SU-DHL-6 (cell line): ENCODE measurements around the gene RASD1.

Source experiments
- CTCF ChIP-seq: fragments of 200-600 bp; sonication (generic); IDR thresholded peaks from one replicate; pipeline ENCODE4 v1.5.1; 2017; ENCODE audit warnings: antibody characterized with exemption, mild to moderate bottlenecking, low read length, moderate library complexity; ENCODE audit not compliant: insufficient read depth, poor library complexity, severe bottlenecking
- EZH2phosphoT487 ChIP-seq: fragments of 200-600 bp; sonication (generic), shearing (Covaris generic); conservative IDR thresholded peaks from 2 replicates; pipeline ENCODE4 v1.6.1; 2018; ENCODE audit warnings: mild to moderate bottlenecking, antibody characterized with exemption, low read length, moderate library complexity, mixed read lengths

- no peak for TF ChIP-seq CTCF
- no peak for TF ChIP-seq EZH2phosphoT487
Observed at GRCh38 chr17:17541640-17542001, 45.4 kb upstream of the RASD1 start.
